NCI-H2227 treated with DMSO at 0.1 percent for 48 hours (cell line): ENCODE results near the gene TUBB4A.

Experiments used
- DNase-seq: peaks from one replicate; lab custom pipeline; 2025; lab: John Stamatoyannopoulos, UW

Gene TUBB4A

GRCh38 chr19:6466526-6467248, 35.4 kb downstream of the TUBB4A start:
- no peak for DNase-seq

- DNase-seq = no peak
These were observed 36.4 kb downstream of the TUBB4A start for GRCh38 chr19:6465663-6466062.

GRCh38 chr19:6465006-6465405, 37.1 kb downstream of the TUBB4A start:
- no peak for DNase-seq

GRCh38 chr19:6464070-6464873, 37.8 kb downstream of the TUBB4A start, which contains the start of gene CRB3:
CRB3 (plus strand) TSS chr19:6464271; CDS start chr19:6464702, 431 bp downstream.
- no peak for DNase-seq

GRCh38 chr19:6460099-6460884, 41.8 kb downstream of the TUBB4A start:
- peak; percentile 91 for DNase-seq

- DNase-seq = peak; percentile 55
These were observed 42.6 kb downstream of the TUBB4A start, which contains the start of gene SLC25A23 for GRCh38 chr19:6459262-6460098. SLC25A23 (minus strand) TSS chr19:6459792; CDS start chr19:6459628, 164 bp downstream.

GRCh38 chr19:6458695-6459261, 43.3 kb downstream of the TUBB4A start:
- DNase-seq = no peak

- DNase-seq = no peak
These were observed 44.0 kb downstream of the TUBB4A start for GRCh38 chr19:6457958-6458694.

- DNase-seq = no peak
These were observed 46.2 kb downstream of the TUBB4A start for GRCh38 chr19:6455924-6456323.

GRCh38 chr19:6453951-6454565, 48.1 kb downstream of the TUBB4A start:
- no peak for DNase-seq

- DNase-seq = no peak
These were observed 49.2 kb downstream of the TUBB4A start for GRCh38 chr19:6452899-6453298.

- no peak for DNase-seq
These were observed 49.9 kb downstream of the TUBB4A start for GRCh38 chr19:6452223-6452614.

- DNase-seq = no peak
These were observed 50.4 kb downstream of the TUBB4A start for GRCh38 chr19:6451583-6452222.

GRCh38 chr19:6450166-6450565, 51.9 kb downstream of the TUBB4A start:
- no peak for DNase-seq

- no peak for DNase-seq
These were observed 54.1 kb downstream of the TUBB4A start for GRCh38 chr19:6448045-6448444.

- DNase-seq = no peak
These were observed 55.7 kb downstream of the TUBB4A start for GRCh38 chr19:6446452-6446851.
